NOMO-1 (cell line): ENCODE data around the gene CHD8.
"Not testable (repeated sequence)": the region's sequence is repeated elsewhere in the genome, so short reads cannot be mapped to it uniquely, and the experiment has no call there.

ENCODE experiments used
- DNase-seq, 2 experiments: peaks; one replicate each; lab custom pipeline; 2025; ENCODE audit not compliant: unreplicated experiment in 2 of 2; lab: John Stamatoyannopoulos, UW

Gene CHD8

GRCh38 chr14:21379338-21379737 is 76.6 kb downstream of the CHD8 start:
- DNase-seq = no peak

DNA sequence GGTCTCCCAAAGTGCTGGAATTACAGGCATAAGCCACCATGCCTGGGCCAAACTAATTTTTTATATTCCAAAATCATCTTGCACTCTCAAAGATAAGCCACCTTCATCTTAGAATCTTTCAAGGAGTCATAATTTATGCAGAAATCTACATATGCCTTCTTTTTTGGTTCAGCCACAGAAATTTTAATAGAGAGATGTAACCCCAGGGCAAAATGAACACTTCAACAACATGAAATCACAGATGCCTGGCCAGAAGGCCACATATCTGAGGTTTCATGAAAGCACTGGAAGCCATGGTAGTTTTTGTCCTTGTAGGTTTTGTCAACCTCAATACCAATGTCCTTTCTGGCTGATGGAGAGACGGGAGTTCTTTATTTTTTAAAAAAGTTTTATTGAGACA is 81.9 kb downstream of the CHD8 start:
- no peak for DNase-seq

- DNase-seq = not testable (repeated sequence)
Measured at GRCh38 chr14:21372814-21373213, 83.1 kb downstream of the CHD8 start.

DNA sequence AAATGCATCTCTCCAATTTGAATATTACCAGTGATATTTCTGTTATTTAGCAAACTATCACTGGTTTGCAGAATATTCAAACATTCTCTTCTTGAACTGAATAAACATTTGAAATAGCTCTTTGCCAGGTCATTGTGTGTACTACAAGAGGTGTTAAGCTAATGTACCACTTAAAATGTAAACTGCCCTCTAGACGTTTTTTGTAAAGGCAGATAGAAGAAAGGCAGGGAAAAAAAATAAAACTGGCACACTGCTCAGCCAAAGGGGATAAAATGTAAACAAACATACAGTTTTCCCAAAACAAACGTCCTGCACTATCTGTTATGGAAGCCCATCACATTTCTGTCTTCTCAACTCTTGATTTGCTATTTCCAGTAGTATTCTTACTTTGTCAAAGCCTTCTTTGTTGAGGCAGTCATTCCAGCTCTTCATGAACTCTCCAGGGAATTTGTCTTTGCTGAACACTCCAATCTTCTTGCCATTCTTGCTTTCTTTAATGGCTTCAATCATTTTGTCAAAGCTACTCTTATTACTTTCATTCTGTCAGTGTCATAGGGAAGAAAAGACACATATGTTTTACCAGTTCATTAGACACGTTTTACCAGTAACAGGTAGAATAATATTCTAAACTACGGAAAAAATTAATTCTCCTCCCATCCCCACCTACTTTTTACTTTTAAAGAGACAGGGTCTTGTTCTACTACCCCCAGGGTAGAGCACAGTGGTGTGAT is 85.8 kb downstream of the CHD8 start:
- DNase-seq = no peak

DNA sequence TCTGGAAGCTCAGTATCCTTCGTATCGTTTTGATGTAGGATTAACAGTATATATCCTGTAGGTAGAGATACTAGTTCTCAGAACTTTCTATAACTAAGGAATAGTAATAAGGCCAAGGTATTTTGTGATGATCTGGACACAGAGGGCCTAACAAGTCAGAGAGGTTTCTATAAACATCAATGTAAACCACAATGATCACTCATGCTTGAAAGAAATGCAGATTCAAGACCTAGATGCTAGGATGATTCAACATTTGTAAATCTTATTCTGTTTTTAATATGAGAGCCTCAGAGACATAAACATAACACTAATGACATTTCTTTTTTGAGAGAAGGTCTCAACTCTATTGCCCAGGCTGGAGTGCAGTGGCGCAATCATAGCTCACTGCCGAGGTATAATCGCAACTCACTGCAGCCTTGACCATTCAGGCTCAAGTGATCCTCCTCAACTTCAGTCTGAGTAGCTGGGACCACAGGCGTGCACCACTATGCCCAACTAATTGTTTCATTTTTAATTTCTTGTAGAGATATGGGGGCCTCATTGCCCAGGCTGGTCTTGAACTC is 88.3 kb downstream of the CHD8 start:
- no peak for DNase-seq

GRCh38 chr14:21356511-21356910 is 99.4 kb downstream of the CHD8 start:
- DNase-seq = no peak

GRCh38 chr14:21352587-21352986 is 103.3 kb downstream of the CHD8 start:
- peak; percentile 89 to 90 for DNase-seq

- no peak for DNase-seq
Measured at GRCh38 chr14:21350539-21350938, 105.4 kb downstream of the CHD8 start.

DNA sequence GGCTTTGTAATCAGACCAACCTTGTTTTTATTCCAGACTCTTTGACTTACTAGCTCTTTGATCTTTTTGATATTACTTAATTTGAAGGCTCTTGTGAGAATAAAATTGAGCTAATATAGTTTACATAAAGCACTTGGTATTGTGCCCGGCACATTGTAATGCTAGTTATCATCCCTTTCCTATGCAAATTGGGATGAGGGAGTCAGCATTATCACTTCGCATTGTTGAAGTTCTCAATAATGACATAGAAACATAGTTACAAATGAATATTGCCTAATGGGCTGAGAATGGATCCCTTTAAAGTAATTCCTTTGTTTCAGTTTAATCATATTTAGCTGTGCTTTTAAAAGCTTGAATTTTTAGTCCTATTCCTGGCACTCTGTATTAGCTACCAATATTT is 108.7 kb downstream of the CHD8 start:
- DNase-seq = no peak

DNA sequence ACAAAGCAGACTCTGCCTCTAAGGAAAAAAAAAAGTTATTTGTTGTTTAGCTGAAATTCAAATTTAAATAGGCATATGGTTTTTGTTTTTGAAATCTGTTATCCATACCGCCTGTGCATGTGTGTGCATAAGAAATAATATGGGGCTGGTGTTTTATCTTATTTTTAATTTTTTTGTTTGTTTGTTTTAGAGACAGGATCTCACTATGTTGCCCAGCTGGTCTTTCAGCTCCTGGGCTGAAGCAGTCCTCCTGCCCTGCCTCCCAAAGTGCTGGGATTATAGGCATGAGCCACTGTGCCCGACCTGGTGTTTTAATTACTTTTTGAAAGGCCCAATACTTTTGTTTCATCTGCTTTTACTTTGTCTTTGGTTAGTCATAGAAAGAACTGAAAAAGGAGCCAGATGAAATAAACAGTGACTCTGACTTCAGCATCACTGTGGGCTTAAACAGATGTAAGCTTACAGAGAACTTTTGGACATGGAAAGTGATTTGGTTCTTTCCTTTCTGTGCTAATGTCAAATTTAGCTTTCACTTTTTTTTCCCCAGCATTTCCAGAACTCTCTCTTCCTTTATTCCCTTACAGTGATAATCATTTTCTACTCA is 109.3 kb downstream of the CHD8 start:
- no peak for DNase-seq

GRCh38 chr14:21343035-21343794 is 112.7 kb downstream of the CHD8 start:
- no peak for DNase-seq
